ENCODE measurements around the gene NRIP3. TPM values are rescaled to one million over a fixed set of nuclear protein-coding genes. Genes with fewer than 3 reads are reported as not detected.

The NRIP3 gene
- total RNA-seq, 1 donor from 2014 or later: not detected

GRCh38 chr11:8964324-8965320 lies 39.2 kb downstream of the NRIP3 start, which contains the start of gene TMEM9B:
Gene TMEM9B (minus strand): TSS chr11:8964442. CDS start chr11:8964313, 129 bp downstream.
- no peaks in the 10 kb centered on the region for H3K9me3 Mint-ChIP-seq
- peaks cover 11% of the 10 kb centered on the region for H3K36me3 Mint-ChIP-seq (ENCODE audit: low read depth)
- DNase-seq: peak; percentile 84
- peaks cover 35% of the 10 kb centered on the region for H3K4me1 Mint-ChIP-seq
- ChIA-PET CTCF (no interaction called here), POLR2A (interaction anchor here (0.5 to 2.6 kb wide), 14 partner anchors 9 to 1844 kb away, joined by 3 to 20 read pairs (median 6); partner anchors contain the start of genes AKIP1, EIF4G2, IPO7 and NRIP3)
- no peaks in the 10 kb centered on the region for H3K27me3 Mint-ChIP-seq
- intact Hi-C loops (cut with micrococcal nuclease): loop anchor here (1.0 to 10.0 kb wide), 9 partner anchors 40 to 977 kb away; partner anchors contain the start of genes AKIP1, EIF3F, IPO7 and NRIP3
- peak within 1 kb of the TSS; percentile 92 for H3K27ac Mint-ChIP-seq
- peak; percentile 82 for ATAC-seq (ENCODE audit: low read depth)
- no peak for TF ChIP-seq CTCF (IDR thresholded peaks at IDR 0.05)
- H3K4me3 Mint-ChIP-seq: peak within 1 kb of the TSS; percentile 96

- Mint-ChIP-seq H3K9me3 (no peaks in the 10 kb centered on the region), H3K4me1 (peaks cover 38% of the 10 kb centered on the region), H3K27ac (peak overlapping the region; percentile 92), H3K27me3 (no peaks in the 10 kb centered on the region), H3K36me3 (ENCODE audit: low read depth) (peaks cover 16% of the 10 kb centered on the region), H3K4me3 (peak overlapping the region; percentile 96)
- peak; percentile 71 for ATAC-seq (ENCODE audit: low read depth)
- ChIA-PET CTCF (no interaction called here), POLR2A (interaction anchor here (0.6 to 2.6 kb wide), 17 partner anchors 8 to 1845 kb away, joined by 3 to 20 read pairs (median 5); partner anchors contain the start of genes AKIP1, EIF4G2, IPO7 and NRIP3)
- no peak for DNase-seq
- TF ChIP-seq CTCF (IDR thresholded peaks at IDR 0.05): no peak
- intact Hi-C loops (cut with micrococcal nuclease): loop anchor here (1.0 to 10.0 kb wide), 9 partner anchors 41 to 976 kb away; partner anchors contain the start of genes AKIP1, EIF3F, IPO7 and NRIP3
These were observed 40.1 kb downstream of the NRIP3 start for GRCh38 chr11:8963569-8964323.

- H3K27ac Mint-ChIP-seq: peak overlapping the region; percentile 50
- CTCF ChIA-PET: no interaction called here
- ATAC-seq (ENCODE audit: low read depth): no peak
- H3K4me3 Mint-ChIP-seq: peak overlapping the region; percentile 96
- no peak for DNase-seq
- H3K27me3 Mint-ChIP-seq: no peaks in the 10 kb centered on the region
- peaks cover 38% of the 10 kb centered on the region for H3K4me1 Mint-ChIP-seq
- POLR2A ChIA-PET: interaction anchor here (0.6 to 2.6 kb wide), 3 partner anchors 51 to 280 kb away, joined by 3 to 20 read pairs (median 18); partner anchors contain the start of genes AKIP1, RPL27A and TRIM66
- H3K36me3 Mint-ChIP-seq (ENCODE audit: low read depth): peaks cover 19% of the 10 kb centered on the region
- H3K9me3 Mint-ChIP-seq: no peaks in the 10 kb centered on the region
- TF ChIP-seq CTCF (IDR thresholded peaks at IDR 0.05): no peak
- intact Hi-C loops (cut with micrococcal nuclease): loop anchor here (5.0 to 10.0 kb wide), 3 partner anchors 151 to 758 kb away; a partner anchor contains a TSS
These were observed 41.0 kb downstream of the NRIP3 start for GRCh38 chr11:8962841-8963240.

- intact Hi-C loops (cut with micrococcal nuclease): loop anchor here (5.0 to 10.0 kb wide), 3 partner anchors 149 to 757 kb away; a partner anchor contains a TSS
- Mint-ChIP-seq H3K36me3 (ENCODE audit: low read depth) (peaks cover 27% of the 10 kb centered on the region), H3K4me3 (no peak overlapping the region), H3K4me1 (peaks cover 38% of the 10 kb centered on the region), H3K27me3 (no peaks in the 10 kb centered on the region), H3K9me3 (no peaks in the 10 kb centered on the region), H3K27ac (no peak overlapping the region)
- no peak for TF ChIP-seq CTCF (IDR thresholded peaks at IDR 0.05)
- DNase-seq (no peak), ATAC-seq (ENCODE audit: low read depth) (no peak)
- CTCF ChIA-PET: interaction anchor here (1.5 kb wide), 1 partner anchor 395 kb away, joined by 6 read pairs; no protein-coding TSS in a partner anchor
- POLR2A ChIA-PET: no interaction called here
These were observed 42.4 kb downstream of the NRIP3 start for GRCh38 chr11:8961401-8961800.
